ENCODE results near the gene TMEM38B.
"Not testable (repeated sequence)": the region's sequence is repeated elsewhere in the genome, so short reads cannot be mapped to it uniquely, and the experiment has no call there.

TMEM38B gene

GRCh38 chr9:105728230-105728629 lies 33.9 kb downstream of the TMEM38B start:
- DNase-seq: not testable (repeated sequence)

GRCh38 chr9:105731420-105731819 lies 37.1 kb downstream of the TMEM38B start:
- DNase-seq: not testable (repeated sequence)

GRCh38 chr9:105735366-105735765 lies 41.0 kb downstream of the TMEM38B start:
- no peak for DNase-seq

GRCh38 chr9:105737205-105737604 lies 42.9 kb downstream of the TMEM38B start:
- no peak for DNase-seq

GRCh38 chr9:105742088-105742487 lies 47.7 kb downstream of the TMEM38B start:
- DNase-seq: no peak

GRCh38 chr9:105747325-105747724 lies 53.0 kb downstream of the TMEM38B start:
- DNase-seq: not testable (repeated sequence)

- no peak for DNase-seq
Measured at GRCh38 chr9:105751761-105752160, 57.4 kb downstream of the TMEM38B start.

GRCh38 chr9:105757496-105758251 lies 63.3 kb downstream of the TMEM38B start:
- no peak for DNase-seq

- DNase-seq: no peak
Measured at GRCh38 chr9:105760053-105760452, 65.7 kb downstream of the TMEM38B start.

GRCh38 chr9:105782561-105783494 lies 88.5 kb downstream of the TMEM38B start:
- not testable (repeated sequence) for DNase-seq

- not testable (repeated sequence) for DNase-seq
Measured at GRCh38 chr9:105783495-105783872, 89.1 kb downstream of the TMEM38B start.

GRCh38 chr9:105786796-105787195 lies 92.5 kb downstream of the TMEM38B start:
- DNase-seq: not testable (repeated sequence)

- no peak for DNase-seq
Measured at GRCh38 chr9:105816202-105816744, 121.9 kb downstream of the TMEM38B start.

- no peak for DNase-seq
Measured at GRCh38 chr9:105816981-105817380, 122.6 kb downstream of the TMEM38B start.

- DNase-seq: no peak
Measured at GRCh38 chr9:105818903-105819302, 124.6 kb downstream of the TMEM38B start.

- DNase-seq: no peak
Measured at GRCh38 chr9:105822814-105823213, 128.5 kb downstream of the TMEM38B start.

Data from COR-L47 (cell line).